ENCODE measurements around the gene LHFPL6.

LHFPL6 gene

GRCh38 chr13:39391761-39392160 is 211.2 kb downstream of the LHFPL6 start:
- no peaks in the 10 kb centered on the region for H3K79me2 ChIP-seq (ENCODE audit: insufficient read depth, low read length)
- H3K4me1 ChIP-seq (ENCODE audit: insufficient read depth, low read length, severe bottlenecking) = no peaks in the 10 kb centered on the region
- TF ChIP-seq EZH2 (IDR thresholded peaks at IDR 0.05; ENCODE audit: borderline replicate concordance, low read length) = no peak
- TF ChIP-seq, protein P1, sequence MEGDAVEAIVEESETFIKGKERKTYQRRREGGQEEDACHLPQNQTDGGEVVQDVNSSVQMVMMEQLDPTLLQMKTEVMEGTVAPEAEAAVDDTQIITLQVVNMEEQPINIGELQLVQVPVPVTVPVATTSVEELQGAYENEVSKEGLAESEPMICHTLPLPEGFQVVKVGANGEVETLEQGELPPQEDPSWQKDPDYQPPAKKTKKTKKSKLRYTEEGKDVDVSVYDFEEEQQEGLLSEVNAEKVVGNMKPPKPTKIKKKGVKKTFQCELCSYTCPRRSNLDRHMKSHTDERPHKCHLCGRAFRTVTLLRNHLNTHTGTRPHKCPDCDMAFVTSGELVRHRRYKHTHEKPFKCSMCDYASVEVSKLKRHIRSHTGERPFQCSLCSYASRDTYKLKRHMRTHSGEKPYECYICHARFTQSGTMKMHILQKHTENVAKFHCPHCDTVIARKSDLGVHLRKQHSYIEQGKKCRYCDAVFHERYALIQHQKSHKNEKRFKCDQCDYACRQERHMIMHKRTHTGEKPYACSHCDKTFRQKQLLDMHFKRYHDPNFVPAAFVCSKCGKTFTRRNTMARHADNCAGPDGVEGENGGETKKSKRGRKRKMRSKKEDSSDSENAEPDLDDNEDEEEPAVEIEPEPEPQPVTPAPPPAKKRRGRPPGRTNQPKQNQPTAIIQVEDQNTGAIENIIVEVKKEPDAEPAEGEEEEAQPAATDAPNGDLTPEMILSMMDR (IDR thresholded peaks at IDR 0.05; ENCODE audit: low read length) = no peak
- no peak overlapping the region for H3K27ac ChIP-seq (ENCODE audit: low read depth, low read length, poor library complexity, severe bottlenecking)
- H2AFZ ChIP-seq (ENCODE audit: low read length) = no peak overlapping the region
- H3K9ac ChIP-seq (ENCODE audit: low read length) = no peak overlapping the region
- no peaks in the 10 kb centered on the region for H4K20me1 ChIP-seq (ENCODE audit: insufficient read depth, low read length)
- H3K27me3 ChIP-seq (ENCODE audit: insufficient read depth, low read length) = no peaks in the 10 kb centered on the region
- no peaks in the 10 kb centered on the region for H3K36me3 ChIP-seq (ENCODE audit: insufficient read depth, low read length)
- no peak overlapping the region for H3K4me2 ChIP-seq (ENCODE audit: low read length)
- no peaks in the 10 kb centered on the region for H3K9me3 ChIP-seq (ENCODE audit: low read length)
- H3K9me2 ChIP-seq (ENCODE audit: low read depth, low read length) = no peaks in the 10 kb centered on the region
- H3F3A ChIP-seq (ENCODE audit: insufficient read depth, low read length) = no peaks in the 10 kb centered on the region
- no peak overlapping the region for H3K4me3 ChIP-seq (ENCODE audit: low read depth, low read length, poor library complexity, severe bottlenecking)

DNA sequence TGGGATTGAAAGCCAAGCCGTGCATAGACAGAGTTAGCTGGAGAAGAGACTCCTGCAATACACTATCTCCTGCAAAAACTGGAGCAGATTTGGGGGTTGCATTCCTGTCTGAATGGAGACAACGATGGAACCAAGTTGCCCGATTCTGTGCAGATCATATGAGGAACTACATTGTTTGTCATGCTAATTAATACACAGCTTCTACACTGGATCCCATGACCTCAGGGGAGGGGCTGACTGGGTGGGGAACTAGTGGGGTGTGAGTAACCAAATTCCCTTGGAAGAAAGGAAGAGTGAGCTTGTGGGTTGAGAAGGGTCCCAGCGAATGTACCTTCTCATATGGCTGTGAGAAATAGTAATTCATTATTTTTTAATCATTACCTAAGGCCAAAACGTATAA is 214.0 kb downstream of the LHFPL6 start:
- no peaks in the 10 kb centered on the region for H3K36me3 ChIP-seq (ENCODE audit: insufficient read depth, low read length)
- H2AFZ ChIP-seq (ENCODE audit: low read length) = no peak overlapping the region
- H3K27ac ChIP-seq (ENCODE audit: low read depth, low read length, poor library complexity, severe bottlenecking) = no peak overlapping the region
- no peaks in the 10 kb centered on the region for H4K20me1 ChIP-seq (ENCODE audit: insufficient read depth, low read length)
- no peak overlapping the region for H3K9ac ChIP-seq (ENCODE audit: low read length)
- H3K4me2 ChIP-seq (ENCODE audit: low read length) = no peak overlapping the region
- no peak overlapping the region for H3K4me3 ChIP-seq (ENCODE audit: low read depth, low read length, poor library complexity, severe bottlenecking)
- H3F3A ChIP-seq (ENCODE audit: insufficient read depth, low read length) = no peaks in the 10 kb centered on the region
- TF ChIP-seq, protein P1 (IDR thresholded peaks at IDR 0.05; ENCODE audit: low read length) = no peak
- no peak for TF ChIP-seq EZH2 (IDR thresholded peaks at IDR 0.05; ENCODE audit: borderline replicate concordance, low read length)
- no peaks in the 10 kb centered on the region for H3K4me1 ChIP-seq (ENCODE audit: insufficient read depth, low read length, severe bottlenecking)
- H3K9me3 ChIP-seq (ENCODE audit: low read length) = no peaks in the 10 kb centered on the region
- H3K79me2 ChIP-seq (ENCODE audit: insufficient read depth, low read length) = no peaks in the 10 kb centered on the region
- no peaks in the 10 kb centered on the region for H3K9me2 ChIP-seq (ENCODE audit: low read depth, low read length)
- no peaks in the 10 kb centered on the region for H3K27me3 ChIP-seq (ENCODE audit: insufficient read depth, low read length)

DNA sequence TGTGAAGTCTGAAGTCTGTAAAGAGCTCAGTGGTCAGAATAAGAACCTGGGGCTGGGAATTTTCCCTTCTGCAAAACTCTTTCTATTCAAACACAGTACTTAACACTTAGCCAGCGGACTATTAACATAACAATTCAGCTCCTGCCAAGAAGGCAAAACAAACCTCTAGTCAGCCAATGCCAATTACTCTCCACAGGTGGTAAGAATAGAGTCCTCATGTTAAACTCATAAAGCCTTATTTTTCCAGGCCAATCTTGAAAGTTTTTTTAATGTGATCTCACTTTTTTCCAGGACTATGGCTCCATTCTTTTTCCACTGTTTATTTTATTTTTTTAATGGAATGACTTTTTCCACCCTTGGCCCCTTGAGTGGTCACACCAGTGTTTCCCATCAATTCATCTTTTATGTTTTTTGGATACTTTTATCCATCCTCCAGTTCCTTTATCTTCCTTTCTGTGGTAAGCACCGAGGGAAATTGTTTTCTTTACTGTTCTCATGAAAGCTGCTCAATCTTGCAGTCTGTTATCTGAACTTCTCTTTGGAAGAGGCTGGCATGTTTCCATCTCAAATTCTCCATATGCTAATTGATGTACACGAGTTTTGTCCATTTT is 217.3 kb downstream of the LHFPL6 start:
- Histone ChIP-seq H4K20me1 (ENCODE audit: insufficient read depth, low read length) (no peaks in the 10 kb centered on the region), H3F3A (ENCODE audit: insufficient read depth, low read length) (no peaks in the 10 kb centered on the region), H2AFZ (ENCODE audit: low read length) (no peak overlapping the region), H3K4me3 (ENCODE audit: low read depth, low read length, poor library complexity, severe bottlenecking) (no peak overlapping the region), H3K9me3 (ENCODE audit: low read length) (no peaks in the 10 kb centered on the region), H3K27me3 (ENCODE audit: insufficient read depth, low read length) (no peaks in the 10 kb centered on the region), H3K36me3 (ENCODE audit: insufficient read depth, low read length) (no peaks in the 10 kb centered on the region), H3K4me1 (ENCODE audit: insufficient read depth, low read length, severe bottlenecking) (no peaks in the 10 kb centered on the region), H3K79me2 (ENCODE audit: insufficient read depth, low read length) (no peaks in the 10 kb centered on the region), H3K9me2 (ENCODE audit: low read depth, low read length) (no peaks in the 10 kb centered on the region), H3K27ac (ENCODE audit: low read depth, low read length, poor library complexity, severe bottlenecking) (no peak overlapping the region), H3K9ac (ENCODE audit: low read length) (no peak overlapping the region), H3K4me2 (ENCODE audit: low read length) (no peak overlapping the region)
- TF ChIP-seq, protein P1 (IDR thresholded peaks at IDR 0.05; ENCODE audit: low read length) = no peak
- no peak for TF ChIP-seq EZH2 (IDR thresholded peaks at IDR 0.05; ENCODE audit: borderline replicate concordance, low read length)

All from OCI-LY1 (cell line).